Central memory CD8-positive, alpha-beta T cell (primary cell): Measurements from ENCODE around the gene LGALS12.
"Not testable (repeated sequence)": the region's sequence is repeated elsewhere in the genome, so short reads cannot be mapped to it uniquely, and the experiment has no call there.

Experiments used
- ATAC-seq: fragments of 150-1000 bp; cut with Tn5 transposase; replicated peaks from 2 replicates; pipeline ENCODE4 v1.10.0; 2022; ENCODE audit warnings: mild to moderate bottlenecking, moderate FRiP score, moderate number of reproducible peaks; ENCODE audit not compliant: poor library complexity, severe bottlenecking; ENCODE audit errors: extremely low read depth
- DNase-seq, 2 donors: peaks; one replicate each; pipeline ENCODE4 v3.0.0; 2021; ENCODE audit warnings: low spot score in 2 of 2
- H3K27ac Mint-ChIP-seq: one replicate; pipeline ENCODE4 v1.8.0; 2022; ENCODE audit warnings: low read depth, mild to moderate bottlenecking, moderate library complexity, mixed read lengths
- H3K27me3 Mint-ChIP-seq: one replicate; pipeline ENCODE4 v1.8.0; 2022; ENCODE audit warnings: mixed read lengths
- H3K36me3 Mint-ChIP-seq: one replicate; pipeline ENCODE4 v1.8.0; 2022; ENCODE audit warnings: mild to moderate bottlenecking, moderate library complexity, mixed read lengths; ENCODE audit not compliant: insufficient read depth
- H3K4me1 Mint-ChIP-seq: one replicate; pipeline ENCODE4 v1.8.0; 2022; ENCODE audit warnings: mixed read lengths
- H3K4me3 Mint-ChIP-seq: one replicate; pipeline ENCODE4 v1.8.0; 2022; ENCODE audit warnings: mild to moderate bottlenecking, moderate library complexity, mixed read lengths
- H3K9me3 Mint-ChIP-seq: one replicate; pipeline ENCODE4 v1.8.0; 2022; ENCODE audit warnings: mixed read lengths

LGALS12 gene

GRCh38 chr11:63508745-63509144 lies 2.9 kb downstream of the LGALS12 start:
- no peaks in the 10 kb centered on the region for H3K27me3 Mint-ChIP-seq
- no peak for ATAC-seq
- peaks cover 5% of the 10 kb centered on the region for H3K4me1 Mint-ChIP-seq
- no peak overlapping the region for H3K4me3 Mint-ChIP-seq
- DNase-seq = no peak
- H3K36me3 Mint-ChIP-seq = no peaks in the 10 kb centered on the region
- H3K27ac Mint-ChIP-seq = no peak overlapping the region
- no peaks in the 10 kb centered on the region for H3K9me3 Mint-ChIP-seq

- Mint-ChIP-seq H3K9me3 (no peaks in the 10 kb centered on the region), H3K36me3 (no peaks in the 10 kb centered on the region), H3K4me3 (no peak overlapping the region), H3K4me1 (peaks cover 5% of the 10 kb centered on the region), H3K27me3 (no peaks in the 10 kb centered on the region), H3K27ac (no peak overlapping the region)
- no peak for ATAC-seq
- no peak for DNase-seq
Measured at GRCh38 chr11:63510360-63511047, 4.6 kb downstream of the LGALS12 start.

GRCh38 chr11:63511048-63511748 lies 5.3 kb downstream of the LGALS12 start:
- ATAC-seq (no peak), DNase-seq (no peak)
- Mint-ChIP-seq H3K9me3 (no peaks in the 10 kb centered on the region), H3K27ac (no peak overlapping the region), H3K36me3 (no peaks in the 10 kb centered on the region), H3K4me1 (peaks cover 5% of the 10 kb centered on the region), H3K4me3 (no peak overlapping the region), H3K27me3 (no peaks in the 10 kb centered on the region)

GRCh38 chr11:63512816-63513215 lies 6.9 kb downstream of the LGALS12 start:
- ATAC-seq = no peak
- Mint-ChIP-seq H3K4me1 (peaks cover 5% of the 10 kb centered on the region), H3K36me3 (no peaks in the 10 kb centered on the region), H3K27ac (no peak overlapping the region), H3K27me3 (no peaks in the 10 kb centered on the region), H3K9me3 (no peaks in the 10 kb centered on the region), H3K4me3 (no peak overlapping the region)
- DNase-seq = no peak

- no peaks in the 10 kb centered on the region for H3K27me3 Mint-ChIP-seq
- no peak for ATAC-seq
- H3K36me3 Mint-ChIP-seq = no peaks in the 10 kb centered on the region
Measured at GRCh38 chr11:63516109-63516508, 10.2 kb downstream of the LGALS12 start.

GRCh38 chr11:63517156-63517555 lies 11.3 kb downstream of the LGALS12 start:
- DNase-seq = no peak
- ATAC-seq = no peak
- no peaks in the 10 kb centered on the region for H3K36me3 Mint-ChIP-seq
- H3K9me3 Mint-ChIP-seq = no peaks in the 10 kb centered on the region
- H3K4me1 Mint-ChIP-seq = peaks cover 20% of the 10 kb centered on the region
- H3K4me3 Mint-ChIP-seq = no peak overlapping the region
- H3K27ac Mint-ChIP-seq = peak overlapping the region; percentile 93
- H3K27me3 Mint-ChIP-seq = no peaks in the 10 kb centered on the region

More at GRCh38 chr11:63516109-63516508, 10.2 kb downstream of the LGALS12 start:
- no peak for DNase-seq
- no peak overlapping the region for H3K4me3 Mint-ChIP-seq
- H3K9me3 Mint-ChIP-seq = no peaks in the 10 kb centered on the region
- H3K27ac Mint-ChIP-seq = peak overlapping the region; percentile 39
- H3K4me1 Mint-ChIP-seq = peaks cover 18% of the 10 kb centered on the region

GRCh38 chr11:63518548-63518947 lies 12.7 kb downstream of the LGALS12 start:
- peaks cover 20% of the 10 kb centered on the region for H3K4me1 Mint-ChIP-seq
- ATAC-seq (peak; percentile 86), DNase-seq (no peak)
- H3K36me3 Mint-ChIP-seq = no peaks in the 10 kb centered on the region
- peak overlapping the region; percentile 24 for H3K4me3 Mint-ChIP-seq
- H3K9me3 Mint-ChIP-seq = no peaks in the 10 kb centered on the region
- peak overlapping the region; percentile 93 for H3K27ac Mint-ChIP-seq
- H3K27me3 Mint-ChIP-seq = no peaks in the 10 kb centered on the region

GRCh38 chr11:63520606-63521170 lies 14.8 kb downstream of the LGALS12 start:
- Mint-ChIP-seq H3K27me3 (no peaks in the 10 kb centered on the region), H3K27ac (no peak overlapping the region), H3K4me1 (peaks cover 20% of the 10 kb centered on the region), H3K9me3 (no peaks in the 10 kb centered on the region), H3K36me3 (no peaks in the 10 kb centered on the region), H3K4me3 (no peak overlapping the region)
- no peak for DNase-seq
- no peak for ATAC-seq

- Mint-ChIP-seq H3K9me3 (no peaks in the 10 kb centered on the region), H3K27me3 (no peaks in the 10 kb centered on the region), H3K4me1 (peaks cover 20% of the 10 kb centered on the region), H3K27ac (no peak overlapping the region), H3K4me3 (no peak overlapping the region), H3K36me3 (no peaks in the 10 kb centered on the region)
- ATAC-seq (no peak), DNase-seq (no peak)
Measured at GRCh38 chr11:63521896-63522295, 16.0 kb downstream of the LGALS12 start.

GRCh38 chr11:63523151-63523550 lies 17.3 kb downstream of the LGALS12 start:
- Mint-ChIP-seq H3K27me3 (no peaks in the 10 kb centered on the region), H3K9me3 (no peaks in the 10 kb centered on the region), H3K4me1 (peaks cover 17% of the 10 kb centered on the region), H3K27ac (no peak overlapping the region), H3K36me3 (no peaks in the 10 kb centered on the region), H3K4me3 (no peak overlapping the region)
- DNase-seq = no peak
- no peak for ATAC-seq

- H3K27me3 Mint-ChIP-seq = no peaks in the 10 kb centered on the region
- peaks cover 33% of the 10 kb centered on the region for H3K4me1 Mint-ChIP-seq
- ATAC-seq (no peak), DNase-seq (no peak)
- no peak overlapping the region for H3K4me3 Mint-ChIP-seq
- no peak overlapping the region for H3K27ac Mint-ChIP-seq
- H3K9me3 Mint-ChIP-seq = no peaks in the 10 kb centered on the region
- H3K36me3 Mint-ChIP-seq = no peaks in the 10 kb centered on the region
Measured at GRCh38 chr11:63527667-63528066, 21.8 kb downstream of the LGALS12 start.

- not testable (repeated sequence) for ATAC-seq, H3K27me3 Mint-ChIP-seq, DNase-seq, H3K36me3 Mint-ChIP-seq, H3K9me3 Mint-ChIP-seq, H3K27ac Mint-ChIP-seq, H3K4me3 Mint-ChIP-seq
- peaks cover 36% of the 10 kb centered on the region for H3K4me1 Mint-ChIP-seq
Measured at GRCh38 chr11:63528156-63528555, 22.3 kb downstream of the LGALS12 start.

GRCh38 chr11:63528729-63529278 lies 22.9 kb downstream of the LGALS12 start:
- peak overlapping the region; percentile 92 for H3K27ac Mint-ChIP-seq

More at GRCh38 chr11:63528729-63529278, 22.9 kb downstream of the LGALS12 start:
- DNase-seq, H3K4me3 Mint-ChIP-seq, H3K27me3 Mint-ChIP-seq, H3K9me3 Mint-ChIP-seq, H3K36me3 Mint-ChIP-seq, ATAC-seq: not testable (repeated sequence)
- peaks cover 42% of the 10 kb centered on the region for H3K4me1 Mint-ChIP-seq
